ENCODE results near the gene EMP3. TPM values are rescaled to one million over a fixed set of nuclear protein-coding genes. Genes with fewer than 3 reads are reported as not detected.

The EMP3 gene
- total and polyA plus RNA-seq, 9 of the 15 experiments (the other 6 are each of a cell fraction or from before 2014, with no cell fraction given), result 123 to 386 (median 296) TPM

GRCh38 chr19:48373567-48373966, 48.2 kb downstream of the EMP3 start:
- no peaks in the 10 kb centered on the region for H3K9me3 ChIP-seq (replicated peaks; ENCODE audit: control insufficient read depth, insufficient read depth, low read depth, low read length)
- H3K27ac ChIP-seq (ENCODE audit: extremely low read depth, low read depth, low read length), result no peak overlapping the region
- FAIRE-seq (no peak), ATAC-seq (no peak), DNase-seq (ENCODE audit: extremely low read depth in 1 of 4, low spot score in 3 of 4) (no peak)
- in situ Hi-C loops (cut with MboI) (no loop called here), intact Hi-C loops (cut with micrococcal nuclease) (no loop called here)
- H4K20me1 ChIP-seq (replicated peaks; ENCODE audit: control insufficient read depth, insufficient read depth, low read length), result no peaks in the 10 kb centered on the region
- no peak overlapping the region for H3K4me3 ChIP-seq
- no peak overlapping the region for H3K4me2 ChIP-seq (ENCODE audit: insufficient read depth, low read length)
- BruUV-seq (replicated peaks), result no TSS peak
- H2AFZ ChIP-seq (ENCODE audit: low read depth, low read length), result peak overlapping the region; percentile 20
- peaks cover 0 to 20% of the 10 kb centered on the region in 2 experiments; a peak in 2 of 5 replicates for H3K4me1 ChIP-seq (replicated peaks in 1 of 2; ENCODE audit: control insufficient read depth in 2 of 2, insufficient read depth in 2 of 2, low read length in 2 of 2)
- no peak for TF ChIP-seq SMARCE1 (IDR thresholded peaks at IDR 0.05)
- no peak for TF ChIP-seq ETS1 (conservative IDR thresholded peaks at IDR 0.05; ENCODE audit: control insufficient read depth, low read depth, low read length)
- TF ChIP-seq SRSF7 (optimal IDR thresholded peaks at IDR 0.05; ENCODE audit: low read depth, low read length), result no peak
- no peaks in the 10 kb centered on the region for H3K9me1 ChIP-seq (ENCODE audit: control insufficient read depth, insufficient read depth, low read length)
- no peaks in the 10 kb centered on the region for H3K79me2 ChIP-seq (ENCODE audit: control insufficient read depth, insufficient read depth, low read length)
- ChIA-PET CTCF (ENCODE audit: low intra/inter-chr PET ratio) (no interaction called here), POLR2A (interaction anchor here (1.2 kb wide), 1 partner anchor 9 kb away, joined by 4 read pairs; the partner anchor contains the start of gene SYNGR4)
- no peaks in the 10 kb centered on the region for H3K36me3 ChIP-seq (ENCODE audit: control insufficient read depth, insufficient read depth, low read length)
- WGBS (ENCODE audit: insufficient coverage, low coverage, missing lambda C conversion rate), result 81% methylated on average over 9 of the region's 11 CpGs
- H3K9ac ChIP-seq (ENCODE audit: insufficient read depth in 1 of 2, low read depth in 2 of 2, low read length in 2 of 2), result peak overlapping the region in 1 of 2 experiments; percentile 78; a peak in 2 of 4 replicates
- no peaks in the 10 kb centered on the region for H3K27me3 ChIP-seq (ENCODE audit: control insufficient read depth in 2 of 2, insufficient read depth in 2 of 2, low read length in 2 of 2)

GRCh38 chr19:48378194-48378570, 52.8 kb downstream of the EMP3 start:
- Histone ChIP-seq H3K9ac (ENCODE audit: insufficient read depth in 1 of 2, low read depth in 2 of 2, low read length in 2 of 2) (peak overlapping the region in 1 of 2 experiments; percentile 56; a peak in 1 of 4 replicates), H3K4me2 (ENCODE audit: insufficient read depth, low read length) (no peak overlapping the region), H3K4me3 (no peak overlapping the region), H3K9me3 (replicated peaks; ENCODE audit: control insufficient read depth, insufficient read depth, low read depth, low read length) (no peaks in the 10 kb centered on the region), H3K27me3 (ENCODE audit: control insufficient read depth in 2 of 2, insufficient read depth in 2 of 2, low read length in 2 of 2) (no peaks in the 10 kb centered on the region), H3K36me3 (ENCODE audit: control insufficient read depth, insufficient read depth, low read length) (peaks cover 17% of the 10 kb centered on the region; the same call in 1 of the 3 replicates), H3K4me1 (replicated peaks in 1 of 2; ENCODE audit: control insufficient read depth in 2 of 2, insufficient read depth in 2 of 2, low read length in 2 of 2) (peaks cover 0 to 14% of the 10 kb centered on the region in 2 experiments; a peak in 3 of 5 replicates), H3K9me1 (ENCODE audit: control insufficient read depth, insufficient read depth, low read length) (peaks cover 2% of the 10 kb centered on the region), H2AFZ (ENCODE audit: low read depth, low read length) (no peak overlapping the region), H4K20me1 (replicated peaks; ENCODE audit: control insufficient read depth, insufficient read depth, low read length) (no peaks in the 10 kb centered on the region), H3K27ac (ENCODE audit: extremely low read depth, low read depth, low read length) (no peak overlapping the region), H3K79me2 (ENCODE audit: control insufficient read depth, insufficient read depth, low read length) (no peaks in the 10 kb centered on the region)
- in situ Hi-C loops (cut with MboI), result no loop called here
- WGBS (ENCODE audit: insufficient coverage, low coverage, missing lambda C conversion rate), result 49% methylated on average over 10 of the region's 10 CpGs
- intact Hi-C loops (cut with micrococcal nuclease), result no loop called here
- ChIA-PET CTCF (ENCODE audit: low intra/inter-chr PET ratio) (no interaction called here), POLR2A (interaction anchor here (2.2 kb wide), 1 partner anchor 12 kb away, joined by 7 read pairs; no protein-coding TSS in a partner anchor)
- BruUV-seq (replicated peaks), result no TSS peak
- FAIRE-seq, result peak; percentile 46
- no peak for DNase-seq (ENCODE audit: extremely low read depth in 1 of 4, low spot score in 3 of 4)
- no peak for ATAC-seq
- TF ChIP-seq E4F1 (CRISPR knock-in tag; IDR thresholded peaks at IDR 0.05; ENCODE audit: borderline replicate concordance), result no peak
- peak; percentile 42; the same call in 1 of the 2 replicates for TF ChIP-seq ATF3 (IDR thresholded peaks at IDR 0.05)
- TF ChIP-seq ATF3 (CRISPR knock-in tag; conservative IDR thresholded peaks at IDR 0.05), result no peak

All from K562 (cell line).